Activated CD4-positive, alpha-beta T cell treated with anti-CD3 and anti-CD28 coated beads, Interleukin-2, amount 10 ng/mL, durations not matched to agents 24 days and 14 days (primary cell): Measurements from ENCODE around the gene GPALPP1. TPM values are rescaled to one million over a fixed set of nuclear protein-coding genes. Genes with fewer than 3 reads are reported as not detected.

Experiments
- DNase-seq: peaks from one replicate; pipeline ENCODE4 v3.0.0; 2022
- H3K27ac Mint-ChIP-seq: one replicate; pipeline ENCODE4 v1.8.0; 2022; ENCODE audit warnings: mild to moderate bottlenecking, mixed read lengths
- H3K27me3 Mint-ChIP-seq: one replicate; pipeline ENCODE4 v1.8.0; 2022; ENCODE audit warnings: mixed read lengths
- H3K36me3 Mint-ChIP-seq: one replicate; pipeline ENCODE4 v1.8.0; 2022; ENCODE audit warnings: low read depth, mild to moderate bottlenecking, mixed read lengths
- H3K4me1 Mint-ChIP-seq: one replicate; pipeline ENCODE4 v1.8.0; 2021; ENCODE audit warnings: mixed read lengths
- H3K4me3 Mint-ChIP-seq: one replicate; pipeline ENCODE4 v1.8.0; 2022; ENCODE audit warnings: mild to moderate bottlenecking, moderate library complexity, mixed read lengths
- H3K9me3 Mint-ChIP-seq: one replicate; pipeline ENCODE4 v1.8.0; 2021; ENCODE audit warnings: mixed read lengths
- intact Hi-C: fragments of 100-400 bp; cut with micrococcal nuclease; formaldehyde crosslinking; loops from one replicate; pipeline ENCODE4 v1.15.1; 2023
- total RNA-seq: library from RNA; stranded (reverse); gene quantifications from 2 replicates; pipeline ENCODE4 v1.2.3, GENCODE V29; 2022

The GPALPP1 gene
- total RNA-seq, 1 donor from 2014 or later, result 32.3 TPM

GRCh38 chr13:45024847-45025246 lies 35.5 kb downstream of the GPALPP1 start:
- H3K9me3 Mint-ChIP-seq, result no peaks in the 10 kb centered on the region
- no peak overlapping the region for H3K4me3 Mint-ChIP-seq
- no peaks in the 10 kb centered on the region for H3K4me1 Mint-ChIP-seq
- no peak overlapping the region for H3K27ac Mint-ChIP-seq
- DNase-seq, result no peak
- H3K36me3 Mint-ChIP-seq, result peaks cover 22% of the 10 kb centered on the region
- intact Hi-C loops, result no loop called here
- H3K27me3 Mint-ChIP-seq, result no peaks in the 10 kb centered on the region

- Mint-ChIP-seq H3K9me3 (no peaks in the 10 kb centered on the region), H3K27me3 (no peaks in the 10 kb centered on the region), H3K4me1 (no peaks in the 10 kb centered on the region), H3K36me3 (peaks cover 14% of the 10 kb centered on the region), H3K4me3 (no peak overlapping the region), H3K27ac (no peak overlapping the region)
- intact Hi-C loops, result no loop called here
- no peak for DNase-seq
Observed at GRCh38 chr13:45034342-45034741, 45.0 kb downstream of the GPALPP1 start.

- Mint-ChIP-seq H3K9me3 (no peaks in the 10 kb centered on the region), H3K27ac (no peak overlapping the region), H3K4me3 (no peak overlapping the region), H3K36me3 (peaks cover 14% of the 10 kb centered on the region), H3K4me1 (no peaks in the 10 kb centered on the region), H3K27me3 (no peaks in the 10 kb centered on the region)
- DNase-seq, result no peak
- intact Hi-C loops, result no loop called here
Observed at GRCh38 chr13:45036206-45036605, 46.9 kb downstream of the GPALPP1 start.

- Mint-ChIP-seq H3K9me3 (no peaks in the 10 kb centered on the region), H3K27ac (no peak overlapping the region), H3K4me1 (no peaks in the 10 kb centered on the region), H3K27me3 (peaks cover 11% of the 10 kb centered on the region), H3K36me3 (peaks cover 7% of the 10 kb centered on the region), H3K4me3 (no peak overlapping the region)
- DNase-seq, result no peak
- intact Hi-C loops, result no loop called here
Observed at GRCh38 chr13:45040173-45040572, 50.8 kb downstream of the GPALPP1 start.

- H3K27me3 Mint-ChIP-seq, result peaks cover 11% of the 10 kb centered on the region
- no peaks in the 10 kb centered on the region for H3K9me3 Mint-ChIP-seq
- no peaks in the 10 kb centered on the region for H3K4me1 Mint-ChIP-seq
- DNase-seq, result no peak
- no peak overlapping the region for H3K27ac Mint-ChIP-seq
- intact Hi-C loops, result no loop called here
- no peak overlapping the region for H3K4me3 Mint-ChIP-seq
- H3K36me3 Mint-ChIP-seq, result peaks cover 5% of the 10 kb centered on the region
Observed at GRCh38 chr13:45040622-45041021, 51.3 kb downstream of the GPALPP1 start.

GRCh38 chr13:45042539-45042938 lies 53.2 kb downstream of the GPALPP1 start:
- DNase-seq, result no peak
- Mint-ChIP-seq H3K27ac (no peak overlapping the region), H3K4me1 (peaks cover 5% of the 10 kb centered on the region), H3K36me3 (no peaks in the 10 kb centered on the region), H3K27me3 (peaks cover 19% of the 10 kb centered on the region), H3K9me3 (no peaks in the 10 kb centered on the region), H3K4me3 (no peak overlapping the region)
- intact Hi-C loops, result no loop called here

GRCh38 chr13:45046445-45046844 lies 57.1 kb downstream of the GPALPP1 start:
- peak overlapping the region; percentile 83 for H3K4me3 Mint-ChIP-seq
- intact Hi-C loops, result no loop called here
- no peak for DNase-seq
- no peaks in the 10 kb centered on the region for H3K9me3 Mint-ChIP-seq
- no peak overlapping the region for H3K27ac Mint-ChIP-seq
- H3K4me1 Mint-ChIP-seq, result peaks cover 12% of the 10 kb centered on the region
- H3K36me3 Mint-ChIP-seq, result no peaks in the 10 kb centered on the region
- H3K27me3 Mint-ChIP-seq, result peaks cover 40% of the 10 kb centered on the region

GRCh38 chr13:45047394-45048310 lies 58.3 kb downstream of the GPALPP1 start:
- peak; percentile 92 for DNase-seq
- no peak overlapping the region for H3K27ac Mint-ChIP-seq
- H3K9me3 Mint-ChIP-seq, result no peaks in the 10 kb centered on the region
- intact Hi-C loops, result loop anchor here (1.0 kb wide), 2 partner anchors 234 to 262 kb away; no protein-coding TSS in a partner anchor
- peaks cover 12% of the 10 kb centered on the region for H3K4me1 Mint-ChIP-seq
- H3K4me3 Mint-ChIP-seq, result peak overlapping the region; percentile 83
- peaks cover 47% of the 10 kb centered on the region for H3K27me3 Mint-ChIP-seq
- no peaks in the 10 kb centered on the region for H3K36me3 Mint-ChIP-seq

GRCh38 chr13:45048890-45049407 lies 59.6 kb downstream of the GPALPP1 start:
- peaks cover 12% of the 10 kb centered on the region for H3K4me1 Mint-ChIP-seq
- H3K9me3 Mint-ChIP-seq, result no peaks in the 10 kb centered on the region
- H3K4me3 Mint-ChIP-seq, result no peak overlapping the region
- no peak for DNase-seq
- peak overlapping the region; percentile 30 for H3K27ac Mint-ChIP-seq
- H3K27me3 Mint-ChIP-seq, result peaks cover 52% of the 10 kb centered on the region
- no peaks in the 10 kb centered on the region for H3K36me3 Mint-ChIP-seq
- intact Hi-C loops, result no loop called here

GRCh38 chr13:45049478-45049877 lies 60.1 kb downstream of the GPALPP1 start:
- Mint-ChIP-seq H3K4me3 (no peak overlapping the region), H3K27ac (no peak overlapping the region), H3K4me1 (peaks cover 12% of the 10 kb centered on the region), H3K9me3 (no peaks in the 10 kb centered on the region), H3K27me3 (peaks cover 52% of the 10 kb centered on the region), H3K36me3 (no peaks in the 10 kb centered on the region)
- intact Hi-C loops, result no loop called here
- DNase-seq, result no peak

- Mint-ChIP-seq H3K9me3 (no peaks in the 10 kb centered on the region), H3K4me3 (no peak overlapping the region), H3K36me3 (no peaks in the 10 kb centered on the region), H3K27me3 (peaks cover 46% of the 10 kb centered on the region), H3K4me1 (peaks cover 24% of the 10 kb centered on the region), H3K27ac (no peak overlapping the region)
- DNase-seq, result no peak
- intact Hi-C loops, result loop anchor here (10.0 kb wide), 1 partner anchor 343 kb away; no protein-coding TSS in a partner anchor
Observed at GRCh38 chr13:45051315-45051714, 62.0 kb downstream of the GPALPP1 start.

GRCh38 chr13:45055198-45055901 lies 66.0 kb downstream of the GPALPP1 start:
- intact Hi-C loops, result loop anchor here (2.0 to 10.0 kb wide), 2 partner anchors 151 to 339 kb away; no protein-coding TSS in a partner anchor
- peaks cover 18% of the 10 kb centered on the region for H3K4me1 Mint-ChIP-seq
- no peaks in the 10 kb centered on the region for H3K9me3 Mint-ChIP-seq
- no peaks in the 10 kb centered on the region for H3K36me3 Mint-ChIP-seq
- peaks cover 43% of the 10 kb centered on the region for H3K27me3 Mint-ChIP-seq
- DNase-seq, result peak; percentile 73
- H3K27ac Mint-ChIP-seq, result peak overlapping the region; percentile 57
- peak overlapping the region; percentile 31 for H3K4me3 Mint-ChIP-seq

GRCh38 chr13:45055902-45056648 lies 66.7 kb downstream of the GPALPP1 start:
- Mint-ChIP-seq H3K27ac (peak overlapping the region; percentile 57), H3K9me3 (no peaks in the 10 kb centered on the region), H3K27me3 (peaks cover 41% of the 10 kb centered on the region), H3K4me1 (peaks cover 18% of the 10 kb centered on the region), H3K4me3 (peak overlapping the region; percentile 31), H3K36me3 (no peaks in the 10 kb centered on the region)
- intact Hi-C loops, result loop anchor here (1.0 to 10.0 kb wide), 3 partner anchors 63 to 339 kb away; no protein-coding TSS in a partner anchor
- no peak for DNase-seq
